ENCODE data around the gene NPTN.

GRCh38 chr15:73604477-73604876 is 28.7 kb downstream of the NPTN start:
- TF ChIP-seq CTCF (conservative IDR thresholded peaks at IDR 0.05 in 1 of 2, IDR thresholded peaks at IDR 0.05 in 1 of 2; ENCODE audit: low read depth in 1 of 2, low read length in 2 of 2) (no peak), EZH2 (IDR thresholded peaks at IDR 0.05; ENCODE audit: low read length, missing control alignments) (no peak)
